Right lobe of liver (tissue), 6 donors: Measurements from ENCODE around the gene AKAP12. TPM values are rescaled to one million over a fixed set of nuclear protein-coding genes. Genes with fewer than 3 reads are reported as not detected.

Experiments
- ATAC-seq, 4 donors: fragments of 200-7000 bp; cut with Tn5 transposase; one replicate each; pipeline ENCODE4 v1.9.1; 2020; ENCODE audit warnings: mild to moderate bottlenecking in 4 of 4, moderate library complexity in 4 of 4
- DNase-seq, 3 donors: peaks; one replicate each; pipeline ENCODE4 v3.0.0-alpha.2; 2020
- H3K27ac ChIP-seq, 3 donors: fragments of 200-600 bp; one replicate each; pipeline ENCODE4 v1.8.0; 2022
- H3K27me3 ChIP-seq, 2 donors: fragments of 200-600 bp; one replicate each; pipeline ENCODE4 v1.8.0; 2022
- H3K36me3 ChIP-seq, 4 donors: fragments of 200-600 bp; sonication (generic) in 1 of 4; one replicate each; pipeline versions ENCODE4 v1.5.1 to v1.8.0; 2017 to 2022; ENCODE audit warnings: control low read depth in 1 of 4
- H3K4me1 ChIP-seq, 4 donors: fragments of 200-600 bp; sonication (generic) in 1 of 4; one replicate each; pipeline versions ENCODE4 v1.5.1 to v1.8.0; 2017 to 2022; ENCODE audit warnings: control low read depth in 1 of 4
- H3K4me3 ChIP-seq, 3 donors: fragments of 200-600 bp; one replicate each; pipeline ENCODE4 v1.8.0; 2022
- H3K9me3 ChIP-seq, 4 donors: fragments of 200-600 bp; sonication (generic) in 1 of 4; one replicate each; pipeline versions ENCODE4 v1.5.1 to v1.8.0; 2017 to 2022; ENCODE audit warnings: control low read depth in 1 of 4
- POLR2A ChIP-seq: fragments of 450-650 bp; IDR thresholded peaks from one replicate; pipeline ENCODE4 v1.6.1; 2017; ENCODE audit warnings: antibody characterized with exemption, mild to moderate bottlenecking
- WGBS: methylation state at CpG from one replicate; pipeline ENCODE4 v1.1.6; 2018; ENCODE audit warnings: low coverage, low lambda C conversion rate; ENCODE audit not compliant: insufficient coverage; ENCODE audit errors: missing lambda C conversion rate; 5-methylcytosine and 5-hydroxymethylcytosine counted together
- intact Hi-C, 2 donors: fragments of 100-400 bp; cut with DNase I; formaldehyde crosslinking; loops; one replicate each; pipeline versions ENCODE4 v1.11.2 to v1.14.1; 2022
- total RNA-seq, 6 experiments: library from RNA; depleted of rRNA in 2 of 6; stranded (reverse); fragments of >200 nt in 2 of 6; fragmentation: NEBNext Ultra II Directional in 3 of 6; extraction: Animal tissue kit (Norgen Biotek cat#: 25700) in 3 of 6; gene quantifications; one replicate each; pipeline versions ENCODE4 v1.1.0 to v1.2.4, GENCODE V29; 2016 to 2023
- TF ChIP-seq, protein P1 (sequence below), 4 donors: fragments of 200-600 bp in 3 of 4; fragments of 450-650 bp in 1 of 4; IDR thresholded peaks; one replicate each; pipeline versions ENCODE4 v1.5.1 to v1.8.0; 2016 to 2022; ENCODE audit warnings: antibody characterized with exemption in 4 of 4, mild to moderate bottlenecking in 2 of 4
- donor health status: DM: no; HTN: yes; CAD: no.
- donor health status: DM: no; HTN: no; CAD: no.
- donor health status: DM: no; HTN: no; CAD: no.
- donor health status: DM: no; HTN: yes; CAD: no.
- donor health status: DM: no; HTN: yes; CAD: no.

The AKAP12 gene
- total RNA-seq, 6 experiments from 2014 or later, result 2.1 to 38.4 (median 23.0) TPM

DNA sequence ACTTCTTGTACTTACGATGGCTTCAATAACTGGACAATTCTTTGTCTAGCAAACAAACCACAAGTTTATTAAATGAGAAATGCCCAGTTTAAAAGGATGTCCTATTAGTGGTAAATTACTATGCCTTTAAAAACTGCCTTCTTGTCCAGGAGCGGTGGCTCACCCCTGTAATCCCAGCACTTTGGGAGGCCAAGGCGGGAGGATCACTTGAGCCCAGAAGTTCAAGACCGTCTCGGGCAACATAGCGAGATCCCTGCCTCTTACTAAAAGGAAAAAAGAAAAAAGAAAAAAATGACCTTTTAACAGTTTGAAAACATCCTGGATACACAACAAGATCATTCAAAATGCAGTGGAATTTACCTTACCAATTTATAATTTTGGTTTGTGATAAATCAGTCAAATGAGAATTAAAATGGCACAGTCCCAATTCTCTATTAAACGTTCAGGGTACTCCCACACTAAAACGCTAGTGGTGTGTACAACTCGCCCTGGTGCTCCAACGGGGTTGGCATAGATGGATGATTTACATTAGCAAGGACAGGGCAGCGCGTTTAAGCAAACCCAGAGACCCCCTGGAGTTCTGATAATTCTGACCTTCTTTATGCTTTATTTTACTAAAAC is 149.3 kb downstream of the AKAP12 start:
- WGBS, result 13% methylated on average over 12 of the region's 12 CpGs
- DNase-seq, result no peak
- intact Hi-C loops, result no loop called here
- Histone ChIP-seq H3K9me3 (no peaks in the 10 kb centered on the region), H3K27ac (peak overlapping the region; percentile 87 to 98 (median 96)), H3K36me3 (no peaks in the 10 kb centered on the region), H3K4me1 (peaks cover 0 to 25% (median 9%) of the 10 kb centered on the region in 4 donors), H3K27me3 (no peaks in the 10 kb centered on the region), H3K4me3 (peak overlapping the region; percentile 72 to 96 (median 85))
- TF ChIP-seq POLR2A, result no peak
- TF ChIP-seq, protein P1, sequence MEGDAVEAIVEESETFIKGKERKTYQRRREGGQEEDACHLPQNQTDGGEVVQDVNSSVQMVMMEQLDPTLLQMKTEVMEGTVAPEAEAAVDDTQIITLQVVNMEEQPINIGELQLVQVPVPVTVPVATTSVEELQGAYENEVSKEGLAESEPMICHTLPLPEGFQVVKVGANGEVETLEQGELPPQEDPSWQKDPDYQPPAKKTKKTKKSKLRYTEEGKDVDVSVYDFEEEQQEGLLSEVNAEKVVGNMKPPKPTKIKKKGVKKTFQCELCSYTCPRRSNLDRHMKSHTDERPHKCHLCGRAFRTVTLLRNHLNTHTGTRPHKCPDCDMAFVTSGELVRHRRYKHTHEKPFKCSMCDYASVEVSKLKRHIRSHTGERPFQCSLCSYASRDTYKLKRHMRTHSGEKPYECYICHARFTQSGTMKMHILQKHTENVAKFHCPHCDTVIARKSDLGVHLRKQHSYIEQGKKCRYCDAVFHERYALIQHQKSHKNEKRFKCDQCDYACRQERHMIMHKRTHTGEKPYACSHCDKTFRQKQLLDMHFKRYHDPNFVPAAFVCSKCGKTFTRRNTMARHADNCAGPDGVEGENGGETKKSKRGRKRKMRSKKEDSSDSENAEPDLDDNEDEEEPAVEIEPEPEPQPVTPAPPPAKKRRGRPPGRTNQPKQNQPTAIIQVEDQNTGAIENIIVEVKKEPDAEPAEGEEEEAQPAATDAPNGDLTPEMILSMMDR (IDR thresholded peaks at IDR 0.05), result no peak
- no peak for ATAC-seq

DNA sequence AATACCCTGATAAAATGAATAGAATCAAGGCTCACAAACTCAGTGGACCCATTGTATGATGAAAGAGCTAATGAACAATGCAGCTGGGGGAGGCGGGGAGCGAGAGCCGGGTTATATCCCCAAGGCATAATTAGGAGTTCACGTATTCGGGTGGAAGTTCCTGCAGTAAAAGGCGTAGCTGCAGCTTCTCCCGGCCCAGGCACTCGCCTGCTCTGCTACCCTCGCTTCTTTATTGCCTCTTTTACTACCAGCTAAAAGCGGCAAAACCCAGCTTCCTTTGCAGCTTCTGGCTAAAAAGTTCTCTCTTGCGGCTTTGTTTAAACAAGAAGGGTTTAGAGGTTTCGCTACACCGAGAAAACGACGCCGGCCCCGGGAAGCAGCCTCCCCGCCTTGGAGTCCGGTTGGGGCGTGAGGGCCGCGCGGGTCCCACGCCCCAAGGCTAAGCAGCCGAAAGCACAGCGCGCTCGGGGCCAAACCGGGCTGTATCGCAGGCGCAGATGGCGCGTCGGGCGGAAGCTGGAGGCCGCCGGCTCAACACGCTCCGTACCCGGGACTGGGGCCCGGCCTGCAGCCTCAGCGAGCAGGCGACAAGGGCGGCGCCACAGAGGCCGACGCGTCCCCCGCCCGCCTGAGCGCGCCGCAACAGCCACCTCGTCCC is 150.0 kb downstream of the AKAP12 start:
- Histone ChIP-seq H3K36me3 (no peaks in the 10 kb centered on the region), H3K9me3 (no peaks in the 10 kb centered on the region), H3K4me1 (peaks cover 0 to 23% (median 8%) of the 10 kb centered on the region in 4 donors), H3K4me3 (peak overlapping the region; percentile 72 to 96 (median 85)), H3K27me3 (no peaks in the 10 kb centered on the region), H3K27ac (peak overlapping the region; percentile 87 to 98 (median 96))
- DNase-seq (peak in 2 of 3 donors; percentile 52 to 63), ATAC-seq (peak; percentile 3 to 17 (median 8))
- TF ChIP-seq, protein P1 (IDR thresholded peaks at IDR 0.05), result no peak
- TF ChIP-seq POLR2A, result peak; percentile 90
- intact Hi-C loops, result no loop called here
- WGBS, result under 1% methylated on average over 23 of the region's 54 CpGs

DNA sequence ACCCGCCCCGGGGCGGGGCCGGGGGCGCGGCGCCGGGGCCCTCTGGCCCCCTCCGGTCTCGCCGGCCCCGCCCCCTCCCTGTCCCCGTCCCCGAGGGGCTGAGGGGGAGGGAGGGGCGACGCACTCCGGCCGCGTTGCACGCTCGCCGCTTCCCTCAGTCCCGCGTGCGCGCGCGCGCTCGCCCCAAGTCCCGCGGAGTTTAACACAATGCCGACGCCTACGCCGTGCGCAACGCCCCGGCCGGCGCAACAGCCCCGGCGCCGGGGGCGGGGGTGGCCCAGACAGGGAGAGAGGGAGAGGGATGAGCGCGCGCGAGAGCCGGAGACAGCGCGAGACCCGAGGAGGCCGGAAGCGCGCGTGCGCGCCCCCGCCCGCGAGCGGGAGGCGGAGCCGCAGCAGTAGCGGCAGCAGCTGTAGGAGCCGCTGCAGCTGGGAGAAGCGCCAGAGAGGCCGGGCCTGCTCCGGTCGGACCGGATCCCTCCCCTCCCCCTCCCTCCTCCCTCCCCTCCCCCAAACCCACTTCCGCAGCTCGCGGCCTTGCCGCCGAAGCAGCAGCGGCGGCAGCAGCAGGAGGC is 150.6 kb downstream of the AKAP12 start:
- TF ChIP-seq, protein P1 (IDR thresholded peaks at IDR 0.05), result peak in 1 of 4 donors; percentile 3
- TF ChIP-seq POLR2A, result no peak
- DNase-seq, result peak; percentile 98 to 99 (median 99)
- Histone ChIP-seq H3K4me1 (peaks cover 0 to 17% (median 5%) of the 10 kb centered on the region in 4 donors), H3K36me3 (no peaks in the 10 kb centered on the region), H3K4me3 (peak overlapping the region; percentile 85 to 96 (median 91)), H3K27me3 (no peaks in the 10 kb centered on the region), H3K27ac (peak overlapping the region; percentile 87 to 98 (median 96)), H3K9me3 (no peaks in the 10 kb centered on the region)
- ATAC-seq, result peak; percentile 79 to 92 (median 86)
- intact Hi-C loops, result no loop called here
- WGBS, result no CpG with 5 or more reads among the region's 79 CpGs

DNA sequence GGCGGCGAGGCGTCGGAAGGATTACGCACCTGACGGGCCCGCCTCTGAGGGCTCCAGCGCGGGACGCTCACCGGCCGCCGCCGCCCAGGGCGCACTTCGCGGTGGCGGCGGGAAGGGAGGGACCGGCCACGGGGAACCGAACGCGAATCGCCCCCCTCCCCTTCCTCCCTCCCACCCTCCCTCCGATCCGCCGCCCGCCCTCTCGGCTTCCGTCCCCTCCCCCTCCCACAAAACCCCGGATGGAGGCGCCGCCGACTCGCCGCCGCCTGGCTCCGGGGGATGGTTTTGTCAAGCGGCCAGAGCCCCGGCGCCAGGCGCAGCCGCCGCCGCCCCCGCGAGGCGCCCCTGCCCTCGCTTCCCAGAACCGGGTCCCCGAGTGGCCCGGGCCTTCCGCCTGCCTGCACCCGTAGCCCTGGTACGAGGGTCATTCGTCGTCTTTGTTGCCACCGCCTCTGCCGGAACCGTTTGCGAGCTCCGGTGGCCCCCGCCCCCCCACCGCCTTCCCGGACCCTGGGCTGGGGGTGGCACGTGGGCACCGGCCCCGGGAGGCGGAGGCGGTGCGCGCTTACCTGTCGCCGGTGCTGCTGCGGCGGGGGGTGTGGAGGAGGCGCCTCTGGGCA is 151.2 kb downstream of the AKAP12 start:
- intact Hi-C loops, result no loop called here
- no CpG with 5 or more reads among the region's 78 CpGs for WGBS
- Histone ChIP-seq H3K4me1 (peaks cover 0 to 16% (median 4%) of the 10 kb centered on the region in 4 donors), H3K4me3 (peak overlapping the region; percentile 85 to 96 (median 91)), H3K36me3 (no peaks in the 10 kb centered on the region), H3K9me3 (no peaks in the 10 kb centered on the region), H3K27ac (peak overlapping the region; percentile 87 to 98 (median 96)), H3K27me3 (no peaks in the 10 kb centered on the region)
- DNase-seq (peak; percentile 84 to 86 (median 84)), ATAC-seq (peak; percentile 9 to 40 (median 23))
- TF ChIP-seq, protein P1 (IDR thresholded peaks at IDR 0.05), result no peak
- TF ChIP-seq POLR2A, result no peak
